GM12873 (cell line): ENCODE results near the gene TCERG1L.

Experiments
- CTCF ChIP-seq: IDR thresholded peaks from 2 replicates; pipeline ENCODE4 v1.5.1; 2012; ENCODE audit warnings: low read depth, mild to moderate bottlenecking, moderate library complexity, low read length, control low read depth; ENCODE audit not compliant: insufficient read depth; ENCODE audit errors: missing control alignments

TCERG1L gene

GRCh38 chr10:131315344-131315743, 3.8 kb upstream of the TCERG1L start:
- no peak for TF ChIP-seq CTCF

GRCh38 chr10:131314799-131315198, 3.3 kb upstream of the TCERG1L start:
- no peak for TF ChIP-seq CTCF

- no peak for TF ChIP-seq CTCF
These were observed 2.6 kb upstream of the TCERG1L start for GRCh38 chr10:131314148-131314547.

- no peak for TF ChIP-seq CTCF
These were observed 1.9 kb upstream of the TCERG1L start for GRCh38 chr10:131313377-131313776.

GRCh38 chr10:131312478-131312836, 936 bp upstream of the TCERG1L start:
- TF ChIP-seq CTCF: no peak

GRCh38 chr10:131311402-131311660, 190 bp downstream of the TCERG1L start:
- TF ChIP-seq CTCF: no peak

- TF ChIP-seq CTCF: no peak
These were observed 745 bp downstream of the TCERG1L start for GRCh38 chr10:131310551-131311401.
